ENCODE data around the gene NFKBIZ.
"Not testable (repeated sequence)": the region's sequence is repeated elsewhere in the genome, so short reads cannot be mapped to it uniquely, and the experiment has no call there.

NFKBIZ gene

GRCh38 chr3:101879102-101879501 is 29.8 kb downstream of the NFKBIZ start:
- no peak overlapping the region for H3K4me3 ChIP-seq (ENCODE audit: control insufficient read depth, low read depth, low read length)
- no peak for TF ChIP-seq CTCF (IDR thresholded peaks at IDR 0.05; ENCODE audit: control insufficient read depth, insufficient read depth, low read depth, low read length, missing control alignments)
- no peak for DNase-seq (ENCODE audit: low read depth)

GRCh38 chr3:101879623-101880284 is 30.4 kb downstream of the NFKBIZ start:
- no peak for DNase-seq (ENCODE audit: low read depth)
- H3K4me3 ChIP-seq (ENCODE audit: control insufficient read depth, low read depth, low read length), result no peak overlapping the region
- no peak for TF ChIP-seq CTCF (IDR thresholded peaks at IDR 0.05; ENCODE audit: control insufficient read depth, insufficient read depth, low read depth, low read length, missing control alignments)

- no peak for DNase-seq (ENCODE audit: low read depth)
- no peak for TF ChIP-seq CTCF (IDR thresholded peaks at IDR 0.05; ENCODE audit: control insufficient read depth, insufficient read depth, low read depth, low read length, missing control alignments)
- H3K4me3 ChIP-seq (ENCODE audit: control insufficient read depth, low read depth, low read length), result no peak overlapping the region
Measured at GRCh38 chr3:101884776-101885175, 35.5 kb downstream of the NFKBIZ start.

GRCh38 chr3:101885584-101885983 is 36.3 kb downstream of the NFKBIZ start:
- not testable (repeated sequence) for H3K4me3 ChIP-seq (ENCODE audit: control insufficient read depth, low read depth, low read length); DNase-seq (ENCODE audit: low read depth)

GRCh38 chr3:101886626-101887025 is 37.3 kb downstream of the NFKBIZ start:
- no peak for TF ChIP-seq CTCF (IDR thresholded peaks at IDR 0.05; ENCODE audit: control insufficient read depth, insufficient read depth, low read depth, low read length, missing control alignments)
- no peak for DNase-seq (ENCODE audit: low read depth)
- H3K4me3 ChIP-seq (ENCODE audit: control insufficient read depth, low read depth, low read length), result no peak overlapping the region

- DNase-seq (ENCODE audit: low read depth), result no peak
- no peak overlapping the region for H3K4me3 ChIP-seq (ENCODE audit: control insufficient read depth, low read depth, low read length)
- TF ChIP-seq CTCF (IDR thresholded peaks at IDR 0.05; ENCODE audit: control insufficient read depth, insufficient read depth, low read depth, low read length, missing control alignments), result no peak
Measured at GRCh38 chr3:101888653-101889052, 39.3 kb downstream of the NFKBIZ start.

GRCh38 chr3:101890716-101891115 is 41.4 kb downstream of the NFKBIZ start:
- no peak overlapping the region for H3K4me3 ChIP-seq (ENCODE audit: control insufficient read depth, low read depth, low read length)
- no peak for DNase-seq (ENCODE audit: low read depth)
- TF ChIP-seq CTCF (IDR thresholded peaks at IDR 0.05; ENCODE audit: control insufficient read depth, insufficient read depth, low read depth, low read length, missing control alignments), result no peak

All from AG09309 (cell line).